ENCODE measurements around the gene WWC1. TPM values are rescaled to one million over a fixed set of nuclear protein-coding genes. Genes with fewer than 3 reads are reported as not detected.

Gene WWC1
- total and polyA plus RNA-seq, 4 donors: 48.4 to 77.0 (median 56.2) TPM

- Histone ChIP-seq H3K4me3 (no peak overlapping the region), H3K27me3 (ENCODE audit: control insufficient read depth in 3 of 3, insufficient read depth in 3 of 3, low read length in 2 of 3) (no peaks in the 10 kb centered on the region), H3K9me3 (ENCODE audit: control insufficient read depth in 4 of 4, insufficient read depth in 3 of 4, low read length in 3 of 4) (no peaks in the 10 kb centered on the region), H3K9ac (ENCODE audit: insufficient read depth in 1 of 2, low read length in 2 of 2) (no peak overlapping the region), H3K27ac (ENCODE audit: low read depth in 1 of 2, low read length in 1 of 2) (no peak overlapping the region), H3K36me3 (ENCODE audit: control insufficient read depth in 4 of 4, insufficient read depth in 4 of 4, low read length in 4 of 4) (no peaks in the 10 kb centered on the region), H3K4me1 (ENCODE audit: control insufficient read depth in 5 of 5, insufficient read depth in 5 of 5, low read length in 5 of 5) (peaks cover 0 to 2% (median 0%) of the 10 kb centered on the region in 5 donors)
- DNase-seq: no peak
- TF ChIP-seq CTCF (IDR thresholded peaks at IDR 0.05; ENCODE audit: control extremely low read depth, extremely low read depth): no peak
- ATAC-seq (ENCODE audit: insufficient read depth, low FRiP score): no peak
- WGBS, 2 donors: 91 to 96% methylated on average over 3 of the region's 3 CpGs
Observed at GRCh38 chr5:168480601-168481000, 189.2 kb downstream of the WWC1 start.

DNA sequence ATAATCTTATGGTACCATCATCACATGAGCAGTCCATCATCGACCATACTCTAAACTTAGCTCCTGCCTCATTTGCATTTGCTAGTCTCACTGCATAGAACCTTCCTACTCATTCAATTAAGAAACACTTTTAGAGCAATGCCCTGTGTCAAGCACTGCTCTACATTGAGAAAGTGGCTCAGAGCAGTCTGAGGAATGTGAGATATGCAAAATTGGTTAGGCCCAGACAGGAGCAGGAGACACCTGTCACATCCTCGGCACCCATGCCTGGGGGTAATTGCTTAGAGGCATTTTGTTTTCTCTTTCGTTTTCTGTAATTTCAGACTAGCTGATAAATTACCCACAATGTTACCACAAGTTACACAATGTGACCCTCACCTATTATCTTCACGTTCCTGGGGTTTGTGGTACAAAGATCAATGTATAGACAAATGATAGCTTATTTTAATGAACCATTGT is 189.9 kb downstream of the WWC1 start:
- no peak overlapping the region for H3K4me3 ChIP-seq
- DNase-seq (no peak), ATAC-seq (ENCODE audit: insufficient read depth, low FRiP score) (no peak)
- H3K27ac ChIP-seq (ENCODE audit: low read depth in 1 of 2, low read length in 1 of 2): no peak overlapping the region
- no peaks in the 10 kb centered on the region for H3K27me3 ChIP-seq (ENCODE audit: control insufficient read depth in 3 of 3, insufficient read depth in 3 of 3, low read length in 2 of 3)
- peaks cover 0 to 1% (median 0%) of the 10 kb centered on the region in 4 donors for H3K36me3 ChIP-seq (ENCODE audit: control insufficient read depth in 4 of 4, insufficient read depth in 4 of 4, low read length in 4 of 4)
- TF ChIP-seq CTCF (IDR thresholded peaks at IDR 0.05; ENCODE audit: control extremely low read depth, extremely low read depth): no peak
- H3K4me1 ChIP-seq (ENCODE audit: control insufficient read depth in 5 of 5, insufficient read depth in 5 of 5, low read length in 5 of 5): peaks cover 0 to 3% (median 0%) of the 10 kb centered on the region in 5 donors
- no peak overlapping the region for H3K9ac ChIP-seq (ENCODE audit: insufficient read depth in 1 of 2, low read length in 2 of 2)
- H3K9me3 ChIP-seq (ENCODE audit: control insufficient read depth in 4 of 4, insufficient read depth in 3 of 4, low read length in 3 of 4): no peaks in the 10 kb centered on the region
- 48 to 66% methylated on average over 4 of the region's 4 CpGs for WGBS, 2 donors

DNA sequence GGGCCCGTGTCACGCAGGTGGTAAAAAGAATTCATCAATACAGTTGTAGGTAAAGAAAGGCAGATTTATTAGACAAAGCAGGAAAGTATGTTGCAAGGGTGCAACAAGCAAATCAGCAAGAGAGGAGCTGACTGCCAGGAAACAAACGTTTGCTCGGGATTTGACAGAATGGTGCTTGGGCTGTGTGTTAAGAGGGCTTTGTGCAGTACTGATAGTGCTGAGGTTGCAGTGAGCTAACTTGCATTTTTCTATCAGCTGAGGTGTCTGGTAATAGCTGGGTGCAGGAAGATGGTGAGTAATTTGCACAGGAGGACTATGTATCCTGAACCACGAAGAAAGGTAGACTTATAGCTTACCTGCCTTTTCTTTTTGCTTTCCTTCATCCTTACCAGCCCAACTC is 190.9 kb downstream of the WWC1 start:
- H3K4me3 ChIP-seq: no peak overlapping the region
- no peak overlapping the region for H3K9ac ChIP-seq (ENCODE audit: insufficient read depth in 1 of 2, low read length in 2 of 2)
- no peak for DNase-seq
- H3K4me1 ChIP-seq (ENCODE audit: control insufficient read depth in 5 of 5, insufficient read depth in 5 of 5, low read length in 5 of 5): peaks cover 2 to 3% (median 2%) of the 10 kb centered on the region in 5 donors
- no peaks in the 10 kb centered on the region for H3K9me3 ChIP-seq (ENCODE audit: control insufficient read depth in 4 of 4, insufficient read depth in 3 of 4, low read length in 3 of 4)
- H3K27ac ChIP-seq (ENCODE audit: low read depth in 1 of 2, low read length in 1 of 2): no peak overlapping the region
- 69% methylated on average over 5 of the region's 5 CpGs for WGBS, 2 donors
- peaks cover 0 to 5% (median 0%) of the 10 kb centered on the region in 4 donors for H3K36me3 ChIP-seq (ENCODE audit: control insufficient read depth in 4 of 4, insufficient read depth in 4 of 4, low read length in 4 of 4)
- ATAC-seq (ENCODE audit: insufficient read depth, low FRiP score): no peak
- TF ChIP-seq CTCF (IDR thresholded peaks at IDR 0.05; ENCODE audit: control extremely low read depth, extremely low read depth): no peak
- H3K27me3 ChIP-seq (ENCODE audit: control insufficient read depth in 3 of 3, insufficient read depth in 3 of 3, low read length in 2 of 3): no peaks in the 10 kb centered on the region
